GM21526 (cell line): Measurements from ENCODE around the gene NAT10.

Experiments used
- ATAC-seq: cut with Tn5 transposase; IDR thresholded peaks from one replicate; pipeline ENCODE4 v1.9.1; 2021; ENCODE audit warnings: moderate library complexity; ENCODE audit not compliant: unreplicated experiment, low FRiP score

Gene NAT10

GRCh38 chr11:34183848-34184391, 78.5 kb downstream of the NAT10 start:
- ATAC-seq, result no peak

GRCh38 chr11:34184505-34185015, 79.1 kb downstream of the NAT10 start:
- no peak for ATAC-seq

- ATAC-seq, result no peak
Measured at GRCh38 chr11:34185926-34186841, 80.8 kb downstream of the NAT10 start.

GRCh38 chr11:34188181-34188580, 82.8 kb downstream of the NAT10 start:
- no peak for ATAC-seq

GRCh38 chr11:34189191-34189590, 83.8 kb downstream of the NAT10 start:
- ATAC-seq, result no peak

- no peak for ATAC-seq
Measured at GRCh38 chr11:34190192-34191139, 85.0 kb downstream of the NAT10 start.

GRCh38 chr11:34191578-34191977, 86.1 kb downstream of the NAT10 start:
- ATAC-seq, result no peak

- no peak for ATAC-seq
Measured at GRCh38 chr11:34192481-34193401, 87.3 kb downstream of the NAT10 start.

GRCh38 chr11:34194576-34195335, 89.3 kb downstream of the NAT10 start:
- no peak for ATAC-seq
